Panc1 (cell line): ENCODE results near the gene CDK14. TPM values are rescaled to one million over a fixed set of nuclear protein-coding genes. Genes with fewer than 3 reads are reported as not detected.

Experiments used
- ATAC-seq: fragments of 200-7000 bp; cut with Tn5 transposase; 2 replicates; pipeline ENCODE4 v1.9.1; 2020; ENCODE audit warnings: mild to moderate bottlenecking, moderate library complexity
- BruUV-seq: library from RNA; stranded (reverse); fragments of 400-500 nt; replicated peaks from 2 replicates; lab custom pipeline; 2021; lab: Mats Ljungman, UMichigan
- CTCF ChIA-PET: fragments of 300-600 bp; sonication (Branson Sonifier 250); formaldehyde crosslinking; loops from one replicate; lab custom pipeline; 2022; ENCODE audit warnings: antibody characterized with exemption; lab: Charles Lee
- POLR2A ChIA-PET: fragments of 300-600 bp; sonication (Branson Sonifier 250); formaldehyde crosslinking; loops from one replicate; lab custom pipeline; 2022; ENCODE audit warnings: antibody characterized with exemption; lab: Charles Lee
- DNase-seq: peaks from one replicate; pipeline ENCODE4 v3.0.0-alpha.2; 2010; ENCODE audit warnings: low read depth, low spot score
- H3K27ac ChIP-seq: 2 replicates; pipeline ENCODE4 v1.5.1; 2011; ENCODE audit warnings: mild to moderate bottlenecking, low read length, inconsistent platforms
- H3K27me3 ChIP-seq: fragments of 200-500 bp; sonication (Bioruptor generic); 2 replicates; pipeline ENCODE4 v1.6.0; 2014; ENCODE audit warnings: low read length, inconsistent platforms; ENCODE audit not compliant: control insufficient read depth, insufficient read depth
- H3K36me3 ChIP-seq: fragments of 200-500 bp; sonication (Bioruptor generic); 2 replicates; pipeline ENCODE4 v1.5.1; 2014; ENCODE audit warnings: inconsistent platforms, mild to moderate bottlenecking, low read length, moderate library complexity; ENCODE audit not compliant: control insufficient read depth, insufficient read depth
- H3K4me1 ChIP-seq: 2 replicates; pipeline ENCODE4 v1.5.1; 2011; ENCODE audit warnings: inconsistent platforms, mild to moderate bottlenecking, low read length, moderate library complexity; ENCODE audit not compliant: control insufficient read depth, insufficient read depth
- H3K4me3 ChIP-seq, 2 experiments: 2 replicates each; pipeline ENCODE4 v1.5.1; 2011 to 2012; ENCODE audit warnings: low read depth in 2 of 2, low read length in 2 of 2, mild to moderate bottlenecking in 2 of 2, inconsistent platforms in 1 of 2, moderate library complexity in 1 of 2
- H3K9me3 ChIP-seq: fragments of 200-500 bp; sonication (Bioruptor generic); 2 replicates; pipeline ENCODE4 v1.5.1; 2014; ENCODE audit warnings: low read depth, mild to moderate bottlenecking, inconsistent platforms, low read length, moderate library complexity; ENCODE audit not compliant: control insufficient read depth, insufficient read depth
- POLR2AphosphoS5 ChIP-seq: IDR thresholded peaks from 2 replicates; pipeline ENCODE4 v1.6.1; 2012; ENCODE audit warnings: mild to moderate bottlenecking, low read depth, low read length, moderate library complexity
- SIN3A ChIP-seq: IDR thresholded peaks from 2 replicates; pipeline ENCODE4 v1.6.1; 2012; ENCODE audit warnings: low read depth, mild to moderate bottlenecking, low read length, moderate library complexity, borderline replicate concordance; ENCODE audit not compliant: insufficient read depth
- TCF7L2 ChIP-seq: IDR thresholded peaks from 2 replicates; pipeline ENCODE4 v1.6.1; 2011; ENCODE audit warnings: mild to moderate bottlenecking, low read depth, low read length, inconsistent platforms
- in situ Hi-C: cut with HindIII; loops from 2 replicates; pipeline ENCODE4 v1.10.0; 2016; ENCODE audit warnings: low sequenced_read_pairs, low pct_unique_long_range_greater_than_20kb
- intact Hi-C: fragments of 100-400 bp; cut with micrococcal nuclease; formaldehyde crosslinking; loops from one replicate; pipeline ENCODE4 v1.10.0; 2022; ENCODE audit not compliant: unreplicated experiment
- total RNA-seq: library from RNA; stranded (reverse); gene quantifications from one replicate; pipeline ENCODE4 v1.2.1, GENCODE V29; 2021; ENCODE audit not compliant: unreplicated experiment
- TF ChIP-seq, protein P1 (sequence below), 2 experiments: IDR thresholded peaks; 2 replicates each; pipeline ENCODE4 v1.6.1; 2011 to 2012; ENCODE audit warnings: low read depth in 2 of 2, control low read depth in 1 of 2, low read length in 1 of 2, mild to moderate bottlenecking in 1 of 2, moderate library complexity in 1 of 2; ENCODE audit not compliant: insufficient read depth in 1 of 2
- TF ChIP-seq, protein P2 (sequence below): fragments of 450-650 bp; IDR thresholded peaks from 2 replicates; pipeline ENCODE4 v1.5.1; 2017; ENCODE audit warnings: mild to moderate bottlenecking

Gene CDK14
- total RNA-seq, 1 experiment from 2014 or later: 3.0 TPM

DNA sequence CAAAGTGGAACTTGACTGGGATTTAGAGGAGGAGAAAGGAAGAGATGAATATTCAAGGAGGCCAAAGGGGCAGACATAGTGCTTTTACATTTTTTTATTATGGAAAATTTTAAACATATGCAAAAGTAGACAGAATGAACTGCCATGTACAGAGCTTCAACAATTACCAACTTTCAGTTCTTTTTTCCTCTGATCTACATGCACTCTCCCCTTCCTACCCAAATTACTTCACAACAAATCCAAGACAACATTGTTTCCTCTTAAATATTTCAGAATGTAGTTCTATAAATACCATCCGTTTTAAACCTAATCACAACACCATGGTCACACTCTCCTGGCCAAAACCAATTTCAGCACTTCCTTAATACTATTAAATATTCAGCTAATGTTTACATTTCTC is 584.6 kb downstream of the CDK14 start:
- in situ Hi-C loops (no loop called here), intact Hi-C loops (no loop called here)
- H3K36me3 ChIP-seq: no peaks in the 10 kb centered on the region
- BruUV-seq: no TSS peak
- CTCF ChIA-PET: no interaction called here
- no peaks in the 10 kb centered on the region for H3K27me3 ChIP-seq
- no peaks in the 10 kb centered on the region for H3K4me1 ChIP-seq
- ATAC-seq: no peak
- POLR2A ChIA-PET: no interaction called here
- TF ChIP-seq POLR2AphosphoS5 (no peak), TCF7L2 (no peak)
- TF ChIP-seq, protein P1, sequence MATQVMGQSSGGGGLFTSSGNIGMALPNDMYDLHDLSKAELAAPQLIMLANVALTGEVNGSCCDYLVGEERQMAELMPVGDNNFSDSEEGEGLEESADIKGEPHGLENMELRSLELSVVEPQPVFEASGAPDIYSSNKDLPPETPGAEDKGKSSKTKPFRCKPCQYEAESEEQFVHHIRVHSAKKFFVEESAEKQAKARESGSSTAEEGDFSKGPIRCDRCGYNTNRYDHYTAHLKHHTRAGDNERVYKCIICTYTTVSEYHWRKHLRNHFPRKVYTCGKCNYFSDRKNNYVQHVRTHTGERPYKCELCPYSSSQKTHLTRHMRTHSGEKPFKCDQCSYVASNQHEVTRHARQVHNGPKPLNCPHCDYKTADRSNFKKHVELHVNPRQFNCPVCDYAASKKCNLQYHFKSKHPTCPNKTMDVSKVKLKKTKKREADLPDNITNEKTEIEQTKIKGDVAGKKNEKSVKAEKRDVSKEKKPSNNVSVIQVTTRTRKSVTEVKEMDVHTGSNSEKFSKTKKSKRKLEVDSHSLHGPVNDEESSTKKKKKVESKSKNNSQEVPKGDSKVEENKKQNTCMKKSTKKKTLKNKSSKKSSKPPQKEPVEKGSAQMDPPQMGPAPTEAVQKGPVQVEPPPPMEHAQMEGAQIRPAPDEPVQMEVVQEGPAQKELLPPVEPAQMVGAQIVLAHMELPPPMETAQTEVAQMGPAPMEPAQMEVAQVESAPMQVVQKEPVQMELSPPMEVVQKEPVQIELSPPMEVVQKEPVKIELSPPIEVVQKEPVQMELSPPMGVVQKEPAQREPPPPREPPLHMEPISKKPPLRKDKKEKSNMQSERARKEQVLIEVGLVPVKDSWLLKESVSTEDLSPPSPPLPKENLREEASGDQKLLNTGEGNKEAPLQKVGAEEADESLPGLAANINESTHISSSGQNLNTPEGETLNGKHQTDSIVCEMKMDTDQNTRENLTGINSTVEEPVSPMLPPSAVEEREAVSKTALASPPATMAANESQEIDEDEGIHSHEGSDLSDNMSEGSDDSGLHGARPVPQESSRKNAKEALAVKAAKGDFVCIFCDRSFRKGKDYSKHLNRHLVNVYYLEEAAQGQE (IDR thresholded peaks at IDR 0.05; ENCODE audit: insufficient read depth in 1 of 2, low read depth in 2 of 2, low read length in 1 of 2): no peak
- TF ChIP-seq, protein P2, sequence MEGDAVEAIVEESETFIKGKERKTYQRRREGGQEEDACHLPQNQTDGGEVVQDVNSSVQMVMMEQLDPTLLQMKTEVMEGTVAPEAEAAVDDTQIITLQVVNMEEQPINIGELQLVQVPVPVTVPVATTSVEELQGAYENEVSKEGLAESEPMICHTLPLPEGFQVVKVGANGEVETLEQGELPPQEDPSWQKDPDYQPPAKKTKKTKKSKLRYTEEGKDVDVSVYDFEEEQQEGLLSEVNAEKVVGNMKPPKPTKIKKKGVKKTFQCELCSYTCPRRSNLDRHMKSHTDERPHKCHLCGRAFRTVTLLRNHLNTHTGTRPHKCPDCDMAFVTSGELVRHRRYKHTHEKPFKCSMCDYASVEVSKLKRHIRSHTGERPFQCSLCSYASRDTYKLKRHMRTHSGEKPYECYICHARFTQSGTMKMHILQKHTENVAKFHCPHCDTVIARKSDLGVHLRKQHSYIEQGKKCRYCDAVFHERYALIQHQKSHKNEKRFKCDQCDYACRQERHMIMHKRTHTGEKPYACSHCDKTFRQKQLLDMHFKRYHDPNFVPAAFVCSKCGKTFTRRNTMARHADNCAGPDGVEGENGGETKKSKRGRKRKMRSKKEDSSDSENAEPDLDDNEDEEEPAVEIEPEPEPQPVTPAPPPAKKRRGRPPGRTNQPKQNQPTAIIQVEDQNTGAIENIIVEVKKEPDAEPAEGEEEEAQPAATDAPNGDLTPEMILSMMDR: no peak
- no peak overlapping the region for H3K4me3 ChIP-seq
- H3K9me3 ChIP-seq: no peaks in the 10 kb centered on the region
- no peak overlapping the region for H3K27ac ChIP-seq
- DNase-seq: no peak

DNA sequence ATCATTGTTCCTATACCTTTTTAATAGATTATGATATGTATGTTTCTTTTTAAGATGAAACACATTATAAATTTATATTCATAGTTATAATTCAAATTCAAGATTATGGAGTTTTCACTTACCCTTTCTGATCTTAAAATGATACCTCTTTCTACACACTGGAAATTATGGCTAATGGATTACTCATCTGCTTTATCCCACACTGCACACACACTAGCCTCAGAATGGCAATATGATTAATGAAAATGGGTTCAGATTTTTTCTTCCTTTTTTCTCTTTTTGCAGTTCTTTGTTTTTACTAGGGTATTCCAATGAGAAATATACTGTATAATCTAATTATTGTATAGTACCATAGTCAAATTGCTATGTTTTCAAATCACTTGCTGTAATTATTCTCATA is 585.8 kb downstream of the CDK14 start:
- intact Hi-C loops (no loop called here), in situ Hi-C loops (no loop called here)
- H3K4me3 ChIP-seq: no peak overlapping the region
- DNase-seq (no peak), ATAC-seq (no peak)
- H3K36me3 ChIP-seq: no peaks in the 10 kb centered on the region
- no TSS peak for BruUV-seq
- CTCF ChIA-PET: no interaction called here
- POLR2A ChIA-PET: no interaction called here
- H3K27ac ChIP-seq: no peak overlapping the region
- no peaks in the 10 kb centered on the region for H3K9me3 ChIP-seq
- no peaks in the 10 kb centered on the region for H3K27me3 ChIP-seq
- no peaks in the 10 kb centered on the region for H3K4me1 ChIP-seq
- TF ChIP-seq SIN3A (no peak), TCF7L2 (no peak), POLR2AphosphoS5 (no peak)
- TF ChIP-seq, protein P2: no peak
- TF ChIP-seq, protein P1 (IDR thresholded peaks at IDR 0.05; ENCODE audit: insufficient read depth in 1 of 2, low read depth in 2 of 2, low read length in 1 of 2): no peak
